ENCODE data around the gene LARGE1.

The LARGE1 gene

DNA sequence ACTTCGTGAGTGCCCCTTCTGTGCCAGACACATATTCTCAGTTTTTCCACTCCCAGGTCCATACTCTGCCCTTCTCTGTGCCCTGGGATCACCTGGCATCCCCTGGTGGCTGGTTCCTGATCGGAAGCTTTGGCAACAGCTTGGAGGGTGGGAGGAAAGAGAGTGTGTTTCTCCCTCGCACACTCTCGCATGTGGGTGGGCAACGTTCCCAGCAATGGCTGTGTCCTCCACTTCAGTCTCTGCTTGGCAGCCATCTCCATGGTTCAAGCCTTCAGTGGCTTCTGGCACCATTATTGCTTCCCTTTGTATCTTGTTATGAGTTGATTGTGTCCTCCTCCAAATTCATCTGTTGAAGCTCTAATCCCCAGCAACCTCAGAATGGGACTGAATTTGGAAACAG lies 519.4 kb downstream of the LARGE1 start:
- TF ChIP-seq, protein P1, sequence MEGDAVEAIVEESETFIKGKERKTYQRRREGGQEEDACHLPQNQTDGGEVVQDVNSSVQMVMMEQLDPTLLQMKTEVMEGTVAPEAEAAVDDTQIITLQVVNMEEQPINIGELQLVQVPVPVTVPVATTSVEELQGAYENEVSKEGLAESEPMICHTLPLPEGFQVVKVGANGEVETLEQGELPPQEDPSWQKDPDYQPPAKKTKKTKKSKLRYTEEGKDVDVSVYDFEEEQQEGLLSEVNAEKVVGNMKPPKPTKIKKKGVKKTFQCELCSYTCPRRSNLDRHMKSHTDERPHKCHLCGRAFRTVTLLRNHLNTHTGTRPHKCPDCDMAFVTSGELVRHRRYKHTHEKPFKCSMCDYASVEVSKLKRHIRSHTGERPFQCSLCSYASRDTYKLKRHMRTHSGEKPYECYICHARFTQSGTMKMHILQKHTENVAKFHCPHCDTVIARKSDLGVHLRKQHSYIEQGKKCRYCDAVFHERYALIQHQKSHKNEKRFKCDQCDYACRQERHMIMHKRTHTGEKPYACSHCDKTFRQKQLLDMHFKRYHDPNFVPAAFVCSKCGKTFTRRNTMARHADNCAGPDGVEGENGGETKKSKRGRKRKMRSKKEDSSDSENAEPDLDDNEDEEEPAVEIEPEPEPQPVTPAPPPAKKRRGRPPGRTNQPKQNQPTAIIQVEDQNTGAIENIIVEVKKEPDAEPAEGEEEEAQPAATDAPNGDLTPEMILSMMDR (IDR thresholded peaks at IDR 0.05; ENCODE audit: insufficient read depth, low read depth, low read length, missing control alignments) = no peak
- DNase-seq (ENCODE audit: low read depth) = no peak
- no peak overlapping the region for H3K4me3 ChIP-seq (ENCODE audit: low read length)

DNA sequence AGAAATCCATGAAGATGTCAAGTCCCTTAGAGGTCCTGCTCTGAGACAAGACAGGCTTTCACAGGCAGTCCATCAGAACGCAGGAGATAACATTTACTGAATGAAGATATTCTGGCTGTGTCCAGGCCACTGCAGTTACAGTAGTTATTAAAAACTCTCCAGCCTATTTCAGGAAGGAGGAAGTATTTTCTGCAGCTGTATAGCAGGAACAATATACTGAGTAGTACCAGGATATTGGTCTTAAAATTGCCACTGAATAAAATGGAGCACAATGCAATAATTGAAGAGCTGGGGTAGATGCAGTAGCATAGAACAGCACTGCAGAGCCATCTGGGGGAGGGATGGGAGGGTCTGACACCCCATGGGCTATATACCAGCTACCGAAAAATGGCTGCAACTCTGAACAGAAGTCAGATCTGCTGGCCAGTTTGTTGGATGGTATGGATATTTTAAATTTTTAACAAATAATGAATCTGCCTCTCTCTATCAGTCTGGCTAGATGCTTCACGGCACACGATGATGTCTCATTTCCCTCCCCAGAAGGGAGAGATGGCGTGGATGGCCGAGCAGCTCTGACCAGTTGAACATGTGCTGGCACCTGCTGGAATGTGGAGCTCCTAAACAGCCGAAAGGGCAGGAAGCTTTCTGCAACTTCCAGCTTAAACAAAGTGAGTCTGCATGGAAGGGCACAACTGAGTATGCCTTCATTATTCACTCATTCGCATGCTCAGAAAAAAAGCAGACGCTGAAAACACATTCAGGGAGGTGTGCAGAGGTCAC lies 520.0 kb downstream of the LARGE1 start:
- TF ChIP-seq, protein P1 (IDR thresholded peaks at IDR 0.05; ENCODE audit: insufficient read depth, low read depth, low read length, missing control alignments) = no peak
- no peak for DNase-seq (ENCODE audit: low read depth)
- H3K4me3 ChIP-seq (ENCODE audit: low read length) = no peak overlapping the region

DNA sequence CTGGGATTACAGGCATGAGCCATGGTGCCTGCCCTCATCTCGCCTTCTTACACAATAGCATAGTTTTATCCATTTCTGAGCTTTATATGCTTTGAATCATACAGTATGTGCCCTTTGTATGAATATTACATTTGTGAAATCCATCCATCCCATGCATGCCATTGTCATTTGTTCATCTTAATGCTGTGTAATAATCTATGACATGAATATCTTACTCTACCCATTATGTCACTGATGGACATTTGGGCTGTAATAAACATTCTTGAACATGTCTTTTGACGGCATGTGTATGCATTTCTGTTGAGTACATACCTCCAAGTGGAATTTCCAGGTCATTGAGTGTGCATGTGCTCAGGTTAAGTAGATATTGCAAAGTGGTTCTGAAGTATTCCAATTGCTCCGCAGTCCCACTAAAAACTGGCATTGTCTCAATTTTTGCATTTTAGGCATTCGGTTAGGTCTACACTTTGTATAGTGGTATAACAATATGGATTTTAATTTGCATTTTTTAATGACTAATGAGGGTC lies 522.8 kb downstream of the LARGE1 start:
- no peak for DNase-seq (ENCODE audit: low read depth)
- TF ChIP-seq, protein P1 (IDR thresholded peaks at IDR 0.05; ENCODE audit: insufficient read depth, low read depth, low read length, missing control alignments) = no peak
- no peak overlapping the region for H3K4me3 ChIP-seq (ENCODE audit: low read length)

DNA sequence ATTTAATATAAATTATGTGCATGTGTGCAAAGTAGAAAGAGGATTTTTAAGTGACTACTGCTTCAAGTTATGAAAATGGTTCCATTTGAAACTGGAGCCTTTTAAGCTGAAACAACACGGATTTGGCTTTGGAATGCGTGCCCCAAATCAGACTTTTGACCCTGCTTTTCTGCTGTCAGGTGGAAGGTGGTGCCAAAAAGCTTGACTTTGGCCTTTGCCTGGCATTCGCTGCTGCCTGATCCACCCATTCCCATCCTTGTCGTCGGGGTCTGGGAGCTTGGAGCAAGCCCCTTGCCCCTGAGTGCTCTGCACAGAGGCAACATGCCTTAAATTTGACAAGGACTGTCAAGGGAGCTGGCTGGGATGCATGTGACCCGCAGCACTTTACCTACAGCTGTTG lies 526.8 kb downstream of the LARGE1 start:
- H3K4me3 ChIP-seq (ENCODE audit: low read length) = no peak overlapping the region
- TF ChIP-seq, protein P1 (IDR thresholded peaks at IDR 0.05; ENCODE audit: insufficient read depth, low read depth, low read length, missing control alignments) = no peak
- DNase-seq (ENCODE audit: low read depth) = no peak

DNA sequence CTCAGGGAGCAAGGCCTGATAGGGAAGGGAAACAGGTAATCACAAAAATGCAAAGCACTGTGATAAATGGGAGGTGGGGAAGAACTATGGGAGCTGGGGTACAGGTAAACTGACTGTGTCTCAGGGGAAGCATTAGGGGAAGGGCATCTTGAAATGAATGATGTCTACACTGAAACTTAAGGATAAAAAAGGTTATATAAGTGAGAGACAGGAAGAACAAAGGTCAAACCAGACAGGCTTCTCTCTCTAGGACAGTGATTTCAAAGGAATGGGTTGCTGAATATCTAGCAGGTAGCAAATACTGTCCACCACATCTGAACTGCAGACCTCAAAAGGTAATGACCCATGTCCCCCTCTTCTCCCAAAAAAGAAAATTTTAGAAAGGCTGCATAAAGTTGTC lies 529.0 kb downstream of the LARGE1 start:
- DNase-seq (ENCODE audit: low read depth) = no peak
- TF ChIP-seq, protein P1 (IDR thresholded peaks at IDR 0.05; ENCODE audit: insufficient read depth, low read depth, low read length, missing control alignments) = no peak
- H3K4me3 ChIP-seq (ENCODE audit: low read length) = no peak overlapping the region

DNA sequence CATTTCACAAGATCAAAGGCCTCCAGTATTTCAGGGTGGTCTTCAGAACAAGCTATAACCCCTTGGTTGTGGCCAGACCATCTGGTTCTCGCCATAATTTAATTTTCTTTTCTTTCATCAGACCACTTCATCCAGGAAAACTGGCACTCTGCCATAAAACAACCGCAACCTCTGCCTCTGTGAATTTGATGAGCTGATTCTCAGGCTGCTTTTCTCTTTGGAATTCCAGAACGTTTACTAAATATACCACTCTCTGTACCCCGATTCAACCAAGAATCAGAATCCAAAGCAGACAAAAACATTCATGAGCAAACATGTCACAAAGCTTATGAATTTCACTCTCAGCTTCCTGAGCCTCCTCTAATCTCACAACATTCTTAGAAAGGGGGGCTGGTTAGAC lies 530.3 kb downstream of the LARGE1 start:
- TF ChIP-seq, protein P1 (IDR thresholded peaks at IDR 0.05; ENCODE audit: insufficient read depth, low read depth, low read length, missing control alignments) = no peak
- DNase-seq (ENCODE audit: low read depth) = no peak
- no peak overlapping the region for H3K4me3 ChIP-seq (ENCODE audit: low read length)

DNA sequence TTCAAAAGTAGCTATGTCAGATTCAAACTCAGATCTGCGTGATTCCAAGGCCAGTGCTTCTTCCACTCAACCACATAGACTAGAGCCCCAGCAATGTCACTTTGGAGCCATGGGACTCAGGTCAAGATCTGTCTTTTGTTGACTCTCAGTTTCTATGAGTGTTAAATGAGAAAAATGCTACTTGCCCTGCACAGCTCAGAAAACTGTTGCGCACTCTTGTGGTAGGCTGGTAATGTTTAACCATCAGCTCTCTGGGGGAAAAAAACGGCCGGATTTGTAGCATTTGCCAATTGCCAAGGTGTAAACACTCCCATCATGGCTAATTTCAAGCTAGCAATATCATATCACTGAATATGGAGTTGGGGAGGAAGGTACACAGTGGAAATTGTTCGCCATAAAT lies 534.0 kb downstream of the LARGE1 start:
- DNase-seq (ENCODE audit: low read depth) = no peak
- TF ChIP-seq, protein P1 (IDR thresholded peaks at IDR 0.05; ENCODE audit: insufficient read depth, low read depth, low read length, missing control alignments) = no peak
- H3K4me3 ChIP-seq (ENCODE audit: low read length) = no peak overlapping the region

Measured in epithelial cell of esophagus (primary cell).